Right atrium auricular region (tissue), 2 donors: ENCODE data around the gene BTNL8. TPM values are rescaled to one million over a fixed set of nuclear protein-coding genes. Genes with fewer than 3 reads are reported as not detected.

Experiments used
- DNase-seq: peaks from one replicate; pipeline ENCODE4 v3.0.0-alpha.2; 2019; ENCODE audit warnings: low spot score
- H3K27ac ChIP-seq, 2 donors: fragments of 200-600 bp; sonication (generic); 1 replicate in 1 of 2; 2 replicates in 1 of 2; pipeline ENCODE4 v1.5.1; 2016 to 2019
- H3K27me3 ChIP-seq, 2 donors: fragments of 200-600 bp; sonication (generic); one replicate each; pipeline versions ENCODE4 v1.5.1 to v1.6.0; 2017 to 2019
- H3K36me3 ChIP-seq: fragments of 200-600 bp; sonication (generic); one replicate; pipeline ENCODE4 v1.5.1; 2016
- H3K4me1 ChIP-seq, 2 donors: fragments of 200-600 bp; sonication (generic); one replicate each; pipeline versions ENCODE4 v1.5.1 to v1.6.0; 2017 to 2019
- H3K4me3 ChIP-seq, 2 donors: fragments of 200-600 bp; sonication (generic); 1 replicate in 1 of 2; 2 replicates in 1 of 2; pipeline ENCODE4 v1.5.1; 2017 to 2019; ENCODE audit warnings: mild to moderate bottlenecking in 1 of 2, moderate library complexity in 1 of 2
- H3K9me3 ChIP-seq, 2 donors: fragments of 200-600 bp; sonication (generic); one replicate each; pipeline ENCODE4 v1.5.1; 2019
- CTCF ChIP-seq, 2 donors: fragments of 200-600 bp; sonication (generic); IDR thresholded peaks; one replicate each; pipeline ENCODE4 v1.5.1; 2019; ENCODE audit warnings: antibody characterized with exemption in 2 of 2
- total RNA-seq, 2 donors: library from RNA; depleted of rRNA; stranded (reverse); fragments of >200 nt; gene quantifications; one replicate each; pipeline ENCODE4 v1.1.0, GENCODE V29; 2016

Gene BTNL8
- total RNA-seq, 2 donors from 2014 or later: 0.48 to 0.59 TPM

- no peak overlapping the region for H3K27ac ChIP-seq
Measured at GRCh38 chr5:180853848-180854176, 45.1 kb upstream of the BTNL8 start.

GRCh38 chr5:180858586-180858985 lies 40.4 kb upstream of the BTNL8 start:
- TF ChIP-seq CTCF (IDR thresholded peaks at IDR 0.05): no peak
- no peak overlapping the region for H3K4me3 ChIP-seq
- no peaks in the 10 kb centered on the region for H3K9me3 ChIP-seq
- no peaks in the 10 kb centered on the region for H3K36me3 ChIP-seq
- H3K4me1 ChIP-seq: peaks cover 0 to 11% of the 10 kb centered on the region in 2 donors
- no peak for DNase-seq
- H3K27ac ChIP-seq: no peak overlapping the region
- H3K27me3 ChIP-seq: no peaks in the 10 kb centered on the region

More at GRCh38 chr5:180853848-180854176, 45.1 kb upstream of the BTNL8 start:
- H3K36me3 ChIP-seq: peaks cover 31% of the 10 kb centered on the region
- no peaks in the 10 kb centered on the region for H3K4me1 ChIP-seq
- no peaks in the 10 kb centered on the region for H3K9me3 ChIP-seq
- no peaks in the 10 kb centered on the region for H3K27me3 ChIP-seq
- TF ChIP-seq CTCF (IDR thresholded peaks at IDR 0.05): no peak
- no peak overlapping the region for H3K4me3 ChIP-seq
- no peak for DNase-seq

- peak overlapping the region; percentile 86 to 88 for H3K27ac ChIP-seq
- H3K27me3 ChIP-seq: no peaks in the 10 kb centered on the region
- no peak for DNase-seq
Measured at GRCh38 chr5:180860273-180860886, 38.6 kb upstream of the BTNL8 start.

GRCh38 chr5:180860887-180861822 lies 37.8 kb upstream of the BTNL8 start, which contains the start of gene ZFP62:
TSS of gene ZFP62 (minus strand) at chr5:180861276. CDS start at chr5:180861219, 57 bp downstream.
- Histone ChIP-seq H3K4me1 (peaks cover 0 to 11% of the 10 kb centered on the region in 2 donors), H3K27ac (peak within 1 kb of the TSS; percentile 86 to 88), H3K36me3 (no peaks in the 10 kb centered on the region), H3K4me3 (peak within 1 kb of the TSS; percentile 84 to 91), H3K27me3 (no peaks in the 10 kb centered on the region), H3K9me3 (no peaks in the 10 kb centered on the region)
- no peak for TF ChIP-seq CTCF (IDR thresholded peaks at IDR 0.05)
- DNase-seq: peak; percentile 85

More at GRCh38 chr5:180860273-180860886, 38.6 kb upstream of the BTNL8 start:
- peak; percentile 14 to 27 for TF ChIP-seq CTCF (IDR thresholded peaks at IDR 0.05)
- Histone ChIP-seq H3K4me3 (peak overlapping the region; percentile 84 to 91), H3K9me3 (no peaks in the 10 kb centered on the region), H3K36me3 (no peaks in the 10 kb centered on the region), H3K4me1 (peaks cover 0 to 11% of the 10 kb centered on the region in 2 donors)

- Histone ChIP-seq H3K36me3 (no peaks in the 10 kb centered on the region), H3K27me3 (no peaks in the 10 kb centered on the region)
Measured at GRCh38 chr5:180862645-180863044, 36.3 kb upstream of the BTNL8 start.

More at GRCh38 chr5:180862645-180863044, 36.3 kb upstream of the BTNL8 start:
- TF ChIP-seq CTCF (IDR thresholded peaks at IDR 0.05): no peak
- DNase-seq: no peak
- Histone ChIP-seq H3K9me3 (no peaks in the 10 kb centered on the region), H3K4me1 (peaks cover 0 to 11% of the 10 kb centered on the region in 2 donors), H3K4me3 (no peak overlapping the region), H3K27ac (no peak overlapping the region)
